Heart left ventricle (tissue), 16 donors: ENCODE results near the gene IPO4. TPM values are rescaled to one million over a fixed set of nuclear protein-coding genes. Genes with fewer than 3 reads are reported as not detected.

Source experiments
- ATAC-seq, 4 donors: fragments of 200-7000 bp; cut with Tn5 transposase; one replicate each; pipeline ENCODE4 v1.9.1; 2020 to 2022; ENCODE audit warnings: moderate library complexity in 4 of 4, mild to moderate bottlenecking in 3 of 4, moderate number of reproducible peaks in 1 of 4
- DNase-seq, 5 donors: peaks; one replicate each; pipeline ENCODE4 v3.0.0-alpha.2; 2020
- H3K27ac ChIP-seq, 12 donors: fragments of 200-600 bp; sonication (generic) in 4 of 12; one replicate each; pipeline versions ENCODE4 v1.5.0 to v1.8.0; 2016 to 2022; ENCODE audit warnings: mild to moderate bottlenecking in 2 of 12
- H3K27me3 ChIP-seq, 9 donors: fragments of 200-600 bp; sonication (generic) in 2 of 9; one replicate each; pipeline versions ENCODE4 v1.5.1 to v1.8.0; 2016 to 2022; ENCODE audit warnings: mild to moderate bottlenecking in 3 of 9
- H3K36me3 ChIP-seq, 9 donors: fragments of 200-600 bp; sonication (generic) in 2 of 9; one replicate each; pipeline versions ENCODE4 v1.5.0 to v1.8.0; 2018 to 2022; ENCODE audit warnings: mild to moderate bottlenecking in 2 of 9
- H3K4me1 ChIP-seq, 12 donors: fragments of 200-600 bp; sonication (generic) in 4 of 12; one replicate each; pipeline versions ENCODE4 v1.5.0 to v1.8.0; 2016 to 2022; ENCODE audit warnings: mild to moderate bottlenecking in 3 of 12
- H3K4me3 ChIP-seq, 12 donors: fragments of 200-600 bp; sonication (generic) in 4 of 12; one replicate each; pipeline versions ENCODE4 v1.5.0 to v1.8.0; 2017 to 2022; ENCODE audit warnings: mild to moderate bottlenecking in 9 of 12, moderate library complexity in 4 of 12
- H3K9me3 ChIP-seq, 12 donors: fragments of 200-600 bp; sonication (generic) in 4 of 12; one replicate each; pipeline versions ENCODE4 v1.5.0 to v1.8.0; 2016 to 2022; ENCODE audit warnings: mild to moderate bottlenecking in 1 of 12
- POLR2A ChIP-seq, 2 donors: fragments of 450-650 bp; IDR thresholded peaks; one replicate each; pipeline ENCODE4 v1.6.1; 2017; ENCODE audit warnings: antibody characterized with exemption in 2 of 2, mild to moderate bottlenecking in 2 of 2, moderate library complexity in 2 of 2
- WGBS, 4 donors: extraction: QIAGEN DNeasy Blood & Tissue Kit in 2 of 4; methylation state at CpG; one replicate each; pipeline versions ENCODE4 v1.1.5 to v1.1.7; 2013 to 2018; 5-methylcytosine and 5-hydroxymethylcytosine counted together
- intact Hi-C, 10 donors: fragments of 100-400 bp; cut with DNase I; formaldehyde crosslinking; loops; one replicate each; pipeline versions ENCODE4 v1.11.1 to v1.14.2; 2022
- polyA plus RNA-seq, 2 donors: library from polyadenylated mRNA; stranded (reverse); fragments of 200-250 nt; gene quantifications; one replicate each; pipeline ENCODE4 v1.2.3, GENCODE V29; 2013
- total RNA-seq, 9 donors: library from RNA; depleted of rRNA in 2 of 9; stranded (reverse); fragments of >200 nt in 2 of 9; fragmentation: NEBNext Ultra II Directional in 3 of 9; extraction: Animal tissue kit (Norgen Biotek cat#: 25700) in 3 of 9; gene quantifications; one replicate each; pipeline versions ENCODE4 v1.1.0 to v1.2.4, GENCODE V29; 2016 to 2023
- TF ChIP-seq, protein P1 (sequence below), 12 donors: fragments of 200-600 bp; sonication (generic) in 4 of 12; IDR thresholded peaks; one replicate each; pipeline versions ENCODE4 v1.5.0 to v1.8.0; 2018 to 2022; ENCODE audit warnings: antibody characterized with exemption in 12 of 12, mild to moderate bottlenecking in 5 of 12
- donor health status: ischemic (EF 13 %, LVEDD 7.1; RV severe dilation, severe dysfunction).
- donor health status: healthy with polysubstance abuse.
- donor health status: DM: no; HTN: yes; CAD: no.
- donor health status: DM: no; HTN: no; CAD: no.
- donor health status: ischemic (EF 25% LVEDD 6.9; RV normal size, moderate dysfunction).
- donor health status: ischemic (EF 25% LVEDD 5.7; RV mildly dilated, moderate dysfunction).
- donor health status: healthy.
- donor health status: DM: yes; HTN: yes; CAD: no.
- donor health status: ischemic (EF 35%, LVEDD 5.7; RV mildly dilated, moderate dysfunction).
- donor health status: nonischemic (EF 11% LVEDD 7.7; RV severe dilation, severe dysfunction).
- donor health status: DM: yes; HTN: yes; CAD: no.
- donor health status: PGD.
- donor health status: ischemic (EF 29% LVEDD 5.4; RV normal size, mild dysfunction).
- donor health status: nonischemic (EF 23%, LVEDD 6.1; RV moderate dilation, normal function).

The IPO4 gene
- total and polyA plus RNA-seq, 11 donors, result 1.8 to 40.0 (median 17.2) TPM

DNA sequence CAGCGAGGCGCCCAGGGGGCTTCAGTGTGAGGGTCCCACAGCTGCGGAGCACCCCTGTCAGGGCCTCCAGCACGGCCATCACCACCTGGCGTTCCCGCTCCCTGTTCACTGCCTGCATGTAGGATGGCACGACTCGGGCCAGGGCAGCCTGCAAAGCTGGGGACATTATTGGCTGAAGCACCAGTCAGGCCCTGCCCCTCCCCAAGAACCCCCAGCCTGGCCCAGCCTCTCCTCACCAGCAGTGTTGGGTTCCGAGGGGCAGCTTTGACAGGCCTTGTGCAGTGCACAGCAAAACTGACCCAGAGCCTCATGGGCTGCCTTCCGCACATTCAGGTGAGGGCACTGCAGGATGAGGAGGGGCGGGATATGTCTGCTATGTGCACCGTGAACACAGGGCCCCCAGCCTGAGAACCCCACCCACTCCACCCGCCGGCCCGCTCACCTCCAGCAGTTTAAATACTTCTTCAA is 5.6 kb downstream of the IPO4 start:
- peaks cover 0 to 26% (median 13%) of the 10 kb centered on the region in 12 donors for H3K4me1 ChIP-seq
- intact Hi-C loops, result no loop called here

DNA sequence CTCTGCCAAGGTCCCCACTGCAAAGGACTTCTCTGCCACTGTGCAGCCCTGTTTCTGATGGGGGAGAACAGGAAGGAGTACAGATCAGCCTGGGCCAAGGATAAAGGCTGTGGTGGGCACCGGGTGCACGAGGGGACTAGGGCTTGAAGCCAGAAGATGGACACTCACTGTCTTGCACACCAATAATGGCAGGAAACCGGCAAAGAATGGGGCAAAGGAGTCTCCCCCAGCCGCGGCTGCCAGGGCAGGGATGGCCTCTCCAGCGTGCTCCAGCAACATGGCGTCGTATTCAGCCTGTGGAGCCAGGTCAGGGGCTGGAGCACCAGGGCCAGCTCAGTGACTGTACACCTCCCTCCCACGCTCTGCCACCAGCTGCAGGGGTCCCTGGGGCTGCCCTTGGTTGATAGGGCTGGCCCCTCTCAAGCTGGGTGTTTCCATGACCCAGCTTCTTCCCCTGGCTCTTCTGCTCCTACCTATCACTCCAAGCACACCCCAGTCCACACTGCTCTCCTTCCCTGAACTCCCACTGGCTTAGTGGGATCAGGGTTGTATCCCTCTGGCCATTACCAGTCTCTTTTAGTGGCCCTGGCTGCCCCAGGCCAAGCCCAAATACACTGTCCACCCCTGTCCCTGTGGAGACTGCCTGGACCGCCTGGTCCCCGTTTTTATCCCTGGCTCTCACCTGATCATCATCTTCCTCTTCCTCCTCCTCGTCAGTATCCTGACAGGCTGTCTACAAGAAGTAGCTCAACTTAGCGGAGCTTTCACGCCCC is 6.3 kb downstream of the IPO4 start:
- DNase-seq (no peak), ATAC-seq (no peak)
- peaks cover 4 to 98% (median 81%) of the 10 kb centered on the region in 9 donors for H3K36me3 ChIP-seq
- no peak overlapping the region for H3K4me3 ChIP-seq
- TF ChIP-seq, protein P1, sequence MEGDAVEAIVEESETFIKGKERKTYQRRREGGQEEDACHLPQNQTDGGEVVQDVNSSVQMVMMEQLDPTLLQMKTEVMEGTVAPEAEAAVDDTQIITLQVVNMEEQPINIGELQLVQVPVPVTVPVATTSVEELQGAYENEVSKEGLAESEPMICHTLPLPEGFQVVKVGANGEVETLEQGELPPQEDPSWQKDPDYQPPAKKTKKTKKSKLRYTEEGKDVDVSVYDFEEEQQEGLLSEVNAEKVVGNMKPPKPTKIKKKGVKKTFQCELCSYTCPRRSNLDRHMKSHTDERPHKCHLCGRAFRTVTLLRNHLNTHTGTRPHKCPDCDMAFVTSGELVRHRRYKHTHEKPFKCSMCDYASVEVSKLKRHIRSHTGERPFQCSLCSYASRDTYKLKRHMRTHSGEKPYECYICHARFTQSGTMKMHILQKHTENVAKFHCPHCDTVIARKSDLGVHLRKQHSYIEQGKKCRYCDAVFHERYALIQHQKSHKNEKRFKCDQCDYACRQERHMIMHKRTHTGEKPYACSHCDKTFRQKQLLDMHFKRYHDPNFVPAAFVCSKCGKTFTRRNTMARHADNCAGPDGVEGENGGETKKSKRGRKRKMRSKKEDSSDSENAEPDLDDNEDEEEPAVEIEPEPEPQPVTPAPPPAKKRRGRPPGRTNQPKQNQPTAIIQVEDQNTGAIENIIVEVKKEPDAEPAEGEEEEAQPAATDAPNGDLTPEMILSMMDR (IDR thresholded peaks at IDR 0.05), result no peak
- no peak for TF ChIP-seq POLR2A (IDR thresholded peaks at IDR 0.05)
- H3K4me1 ChIP-seq, result peaks cover 0 to 18% (median 9%) of the 10 kb centered on the region in 12 donors
- no peaks in the 10 kb centered on the region for H3K9me3 ChIP-seq
- no peaks in the 10 kb centered on the region for H3K27me3 ChIP-seq
- intact Hi-C loops, result no loop called here
- no peak overlapping the region for H3K27ac ChIP-seq
- 85 to 89% (median 87%) methylated on average over 12 to 14 of the region's 14 CpGs for WGBS, 4 donors

More for the DNA sequence above, 5.6 kb downstream of the IPO4 start:
- no peaks in the 10 kb centered on the region for H3K27me3 ChIP-seq
- H3K9me3 ChIP-seq, result no peaks in the 10 kb centered on the region
- no peak overlapping the region for H3K4me3 ChIP-seq
- peaks cover 4 to 90% (median 74%) of the 10 kb centered on the region in 9 donors for H3K36me3 ChIP-seq
- H3K27ac ChIP-seq, result no peak overlapping the region
- peak in 1 of 5 donors; percentile 8 for DNase-seq
- 88 to 95% (median 93%) methylated on average over 8 to 15 of the region's 15 CpGs for WGBS, 4 donors
- TF ChIP-seq, protein P1 (IDR thresholded peaks at IDR 0.05), result no peak
- TF ChIP-seq POLR2A (IDR thresholded peaks at IDR 0.05), result no peak
- no peak for ATAC-seq

DNA sequence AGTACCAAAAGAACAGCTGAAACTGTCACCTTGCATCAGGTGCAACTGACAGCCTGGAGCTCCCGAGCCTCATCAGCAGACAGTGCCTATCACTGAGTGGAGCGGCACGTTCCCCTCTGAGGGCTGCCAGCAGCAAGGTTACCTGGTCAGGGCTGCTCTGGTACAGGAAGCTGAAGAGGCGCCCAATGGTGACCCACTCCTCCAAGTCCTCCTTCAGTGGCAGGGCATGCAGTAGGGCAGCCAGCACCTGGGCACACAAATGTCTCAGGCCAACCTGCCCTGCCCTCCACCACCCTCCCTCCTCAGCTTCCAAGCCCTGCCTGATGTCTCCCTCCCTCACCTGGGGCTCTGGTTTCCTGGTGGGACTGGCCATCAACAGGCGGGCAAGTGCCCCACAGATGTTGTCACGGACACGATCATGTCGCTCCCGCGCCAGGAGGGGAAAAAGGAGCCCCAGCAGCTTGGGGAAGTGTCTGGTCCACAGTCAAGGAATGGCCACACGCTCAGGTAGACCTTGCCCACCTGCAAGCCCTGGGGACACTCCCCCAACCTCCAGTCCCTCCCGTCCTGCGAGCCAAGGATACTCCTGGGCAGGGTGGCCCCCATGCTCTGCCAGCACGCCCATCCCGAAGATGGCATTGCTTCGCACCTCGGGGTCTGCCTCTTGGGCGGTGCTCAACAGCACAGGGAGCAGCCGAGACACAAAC is 7.1 kb downstream of the IPO4 start:
- peak in 1 of 5 donors; percentile 13 for DNase-seq
- no peak for TF ChIP-seq POLR2A (IDR thresholded peaks at IDR 0.05)
- TF ChIP-seq, protein P1 (IDR thresholded peaks at IDR 0.05), result no peak
- 81 to 94% (median 89%) methylated on average over 9 to 19 of the region's 19 CpGs for WGBS, 4 donors
- Histone ChIP-seq H3K4me3 (no peak overlapping the region), H3K27ac (no peak overlapping the region), H3K4me1 (peaks cover 0 to 17% (median 9%) of the 10 kb centered on the region in 12 donors), H3K9me3 (no peaks in the 10 kb centered on the region), H3K27me3 (no peaks in the 10 kb centered on the region), H3K36me3 (peaks cover 4 to 100% (median 84%) of the 10 kb centered on the region in 9 donors)
- intact Hi-C loops, result no loop called here
- ATAC-seq, result no peak
